Muscle of back (tissue), 11 donors: ENCODE results near the gene NFYA. TPM values are rescaled to one million over a fixed set of nuclear protein-coding genes. Genes with fewer than 3 reads are reported as not detected.
A peak's percentile ranks its signal among the peaks of the same experiment; 100 is the strongest.

ENCODE experiments used
- DNase-seq, 3 donors: peaks; one replicate each; pipeline versions ENCODE4 v3.0.0 to v3.0.0-alpha.2; 2013
- polyA plus RNA-seq, 10 donors: library from polyadenylated mRNA; unstranded; fragments of 120-200 nt; gene quantifications; one replicate each; pipeline ENCODE4 v1.2.1, GENCODE V29; 2013; ENCODE audit not compliant: insufficient read length in 10 of 10

NFYA gene
- polyA plus RNA-seq, 10 donors: 20.0 to 33.6 (median 26.4) TPM

DNA sequence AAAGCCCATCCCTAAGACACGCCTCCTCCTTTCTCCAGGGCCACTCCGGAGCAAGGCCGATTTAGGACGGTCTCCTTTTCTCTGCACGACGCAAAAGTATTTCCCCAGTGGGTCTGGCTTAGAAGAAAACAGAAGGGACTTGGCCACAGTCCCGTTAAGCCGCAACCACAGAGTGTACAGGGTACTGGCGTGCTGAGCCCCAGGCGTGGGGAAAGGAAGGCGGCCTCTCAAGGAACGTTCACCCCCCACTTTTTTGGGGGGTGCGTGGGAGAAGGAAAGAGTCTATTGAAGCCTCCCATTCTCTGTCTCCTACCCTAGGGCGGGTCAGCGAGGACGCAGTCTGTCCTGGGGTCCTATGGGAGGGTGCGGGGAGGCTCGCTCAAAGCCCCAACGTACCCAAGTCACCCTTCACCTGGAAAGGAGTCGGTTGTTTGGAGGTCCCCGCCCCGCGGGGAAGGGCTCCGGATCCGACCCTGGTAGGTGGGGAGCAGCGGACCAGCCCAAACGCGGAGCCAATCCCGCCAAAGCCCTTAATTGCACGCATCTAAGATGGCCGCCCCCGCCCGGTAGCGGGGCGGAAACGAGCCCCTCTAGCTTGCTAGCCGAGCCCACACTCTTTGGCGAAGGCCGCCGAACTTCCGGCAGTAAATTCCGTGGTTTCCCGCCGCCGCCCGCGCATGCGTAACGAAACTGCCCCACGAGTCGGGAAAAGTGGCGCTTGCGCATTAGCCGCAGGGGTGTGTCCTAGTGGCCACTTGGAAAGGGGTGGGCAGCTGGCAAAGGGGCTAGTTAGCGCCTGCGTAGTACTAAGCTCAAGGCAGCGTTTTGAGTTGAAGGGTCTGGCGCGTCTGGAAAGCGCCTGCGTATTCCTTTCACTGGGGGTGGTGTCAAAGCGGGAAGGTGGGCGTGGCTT, 595 bp upstream of the NFYA start, which contains the start of gene OARD1:
TSS of gene OARD1 (minus strand) at position 434 of the 913 bp plus-strand sequence. CDS start 722 bp downstream, outside the sequence.
- peak; percentile 100 for DNase-seq

DNA sequence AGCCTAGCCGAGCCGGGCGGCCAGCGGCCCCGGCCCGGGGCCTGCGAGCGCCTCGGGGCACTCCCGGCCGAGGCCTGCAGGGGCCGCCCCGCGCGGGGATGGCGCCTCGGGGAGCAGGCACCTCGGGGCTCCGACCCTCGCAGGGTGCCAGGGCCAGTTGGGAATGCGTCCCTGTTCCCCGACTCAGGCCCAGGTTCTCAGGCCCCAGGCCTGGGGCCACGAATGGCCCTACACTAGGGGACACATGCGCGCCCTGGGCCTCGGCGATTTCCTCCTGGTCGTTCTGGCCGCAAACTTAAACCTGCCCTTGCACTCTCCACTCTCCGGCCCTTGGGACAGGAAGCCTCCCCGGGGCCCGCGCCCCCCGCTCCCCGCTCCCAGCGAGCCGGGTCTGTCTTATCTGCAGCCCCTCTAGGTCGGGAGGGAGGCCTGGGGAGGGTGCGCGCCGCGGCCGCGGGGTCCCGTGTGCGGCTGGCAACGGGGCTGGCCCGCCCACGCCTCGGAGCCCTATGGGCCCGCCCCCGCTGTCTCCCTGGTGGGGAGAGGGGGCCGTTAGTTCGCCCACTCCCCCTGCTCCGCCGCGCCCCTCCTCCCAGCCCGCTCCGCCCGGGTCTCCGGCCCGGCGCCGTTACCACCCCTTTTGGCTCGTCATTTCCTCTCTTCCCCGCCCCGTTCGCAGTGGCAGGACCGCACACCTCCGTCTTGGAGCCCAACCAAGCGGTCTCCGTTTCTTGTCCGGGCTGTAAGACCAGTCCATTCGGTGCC, 611 bp downstream of the NFYA start:
- DNase-seq: peak in 2 of 3 donors; percentile 88 to 93

DNA sequence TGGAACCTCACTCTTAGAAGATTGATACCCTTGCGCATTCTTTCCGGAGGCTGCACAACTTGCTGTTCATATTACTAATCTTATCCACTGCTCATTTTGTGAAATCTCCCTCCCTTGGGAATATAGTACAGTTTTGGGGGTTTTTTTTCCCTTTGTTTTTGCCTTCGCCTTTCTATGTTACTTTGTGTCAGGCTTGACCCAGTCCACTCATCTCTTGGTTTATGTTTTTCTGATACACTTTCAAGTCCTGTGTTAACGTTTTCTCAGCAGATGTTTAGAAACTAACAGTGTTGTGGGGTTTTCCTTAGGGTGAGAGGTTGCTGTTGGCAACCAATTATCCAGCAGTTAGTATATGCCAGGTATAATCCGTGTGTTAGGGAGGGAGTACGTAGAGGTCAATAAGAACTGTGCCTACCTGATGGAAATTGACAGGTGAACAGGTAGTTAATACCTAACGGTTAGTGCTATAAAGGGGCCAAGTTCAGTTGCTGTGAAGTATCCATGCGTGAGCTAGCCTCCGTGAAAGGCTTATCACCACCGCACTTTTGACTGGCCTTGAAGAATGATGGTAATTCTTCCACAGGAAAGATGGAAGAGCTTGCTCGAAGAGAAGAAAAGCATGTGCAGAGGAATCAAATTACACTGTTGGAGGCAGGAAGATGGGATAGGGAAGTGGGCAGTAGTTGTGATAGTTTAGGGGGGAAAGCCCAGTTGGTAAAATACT, 1.4 kb downstream of the NFYA start:
- DNase-seq: peak in 1 of 3 donors; percentile 51

DNA sequence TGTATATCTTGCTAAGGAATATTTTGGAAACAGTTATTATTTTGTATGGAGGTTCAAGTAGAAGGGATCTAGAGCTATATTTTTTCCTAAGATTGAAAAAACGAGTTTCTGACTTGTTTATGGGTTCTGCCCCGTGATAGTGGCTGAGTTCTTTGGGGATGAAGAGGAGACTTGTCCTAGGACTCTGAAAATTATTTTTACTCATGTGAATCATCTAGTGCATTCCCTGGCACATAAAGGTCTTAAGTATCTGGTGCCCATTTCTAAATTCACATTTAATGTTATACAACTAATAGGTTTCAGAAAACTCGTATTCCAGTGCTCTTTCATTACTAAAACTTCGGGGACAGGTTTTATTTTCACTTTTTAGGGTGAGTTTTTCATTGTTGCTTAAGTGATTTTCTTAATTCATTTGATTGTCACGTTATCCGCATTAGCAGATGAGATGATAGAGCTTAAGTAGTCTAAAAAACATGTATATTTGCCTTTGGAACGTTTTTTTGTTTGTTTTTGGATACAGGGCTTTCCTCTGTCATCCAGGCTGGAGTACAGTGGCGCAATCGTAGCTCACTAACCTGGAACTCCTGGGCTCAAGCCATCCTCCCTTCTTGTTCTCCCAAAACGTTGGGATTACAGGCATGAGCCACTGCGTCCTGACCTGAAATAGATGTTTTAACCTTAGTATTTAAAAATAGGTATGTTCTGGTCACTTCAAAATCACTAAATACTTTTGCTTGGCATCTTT, 2.1 kb downstream of the NFYA start:
- DNase-seq: no peak

DNA sequence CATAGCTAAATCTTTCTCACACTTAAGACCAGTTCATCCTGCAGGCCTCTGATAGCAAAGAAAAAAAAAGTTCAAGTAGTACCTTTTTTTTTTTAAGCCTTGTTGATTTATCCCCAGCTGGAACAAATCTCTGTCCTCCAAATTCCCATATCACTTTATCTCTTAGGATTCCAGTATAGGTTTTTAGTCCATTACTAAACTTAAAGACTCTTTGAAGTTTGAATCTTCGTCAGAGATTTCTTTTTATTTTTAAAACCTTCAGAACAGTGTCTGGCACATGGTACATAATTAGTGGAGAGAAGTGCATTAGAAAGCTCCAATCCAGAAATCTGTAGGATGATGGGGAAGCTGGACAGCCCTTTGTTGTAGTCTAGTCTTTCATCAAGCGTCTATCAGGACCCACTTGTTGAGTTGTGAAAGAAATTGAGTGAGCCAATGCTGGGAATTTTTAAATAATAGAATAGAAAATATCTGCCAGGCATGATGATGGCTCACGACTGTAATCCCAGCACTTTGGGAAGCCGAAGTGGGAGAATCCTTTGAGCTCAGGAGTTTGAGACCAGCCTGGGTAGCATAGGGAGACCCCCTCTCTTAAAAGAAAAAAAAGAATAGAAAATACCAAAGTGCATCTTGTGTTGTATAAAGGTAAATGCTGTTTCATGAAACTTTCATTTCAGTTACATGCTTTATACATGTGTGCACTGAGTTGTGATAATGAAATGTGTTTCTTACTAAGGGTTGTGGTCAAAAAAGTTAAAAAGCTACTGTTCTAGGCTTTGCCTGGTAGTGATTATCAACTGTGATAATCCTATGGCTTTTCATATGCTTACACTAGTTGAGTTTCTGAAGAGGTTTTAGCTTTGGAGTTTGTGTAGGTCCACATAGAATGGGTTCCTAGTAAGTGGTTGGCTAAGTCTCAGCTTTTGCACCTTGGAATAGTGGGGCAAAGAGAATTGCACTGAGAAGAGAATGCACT, 3.2 kb downstream of the NFYA start:
- DNase-seq: no peak

DNA sequence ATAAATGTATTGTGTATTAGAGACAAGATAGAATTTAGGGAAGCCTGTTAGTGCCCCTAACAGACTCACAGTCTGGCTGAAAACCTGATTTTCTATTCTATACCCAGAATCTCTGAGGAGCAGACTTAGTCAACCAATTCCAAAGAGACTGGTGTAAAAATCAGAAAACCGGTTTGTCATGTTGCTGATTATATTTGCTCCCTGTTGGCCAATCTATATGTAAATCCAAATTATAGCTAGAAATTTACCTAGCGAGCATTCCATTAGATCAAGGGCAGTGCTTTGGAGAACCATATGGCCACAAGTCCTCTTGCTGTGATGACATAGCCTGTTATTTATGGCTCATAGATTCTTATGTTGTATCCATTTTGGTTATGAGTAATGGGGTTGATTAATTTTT, 4.8 kb downstream of the NFYA start:
- DNase-seq: no peak

DNA sequence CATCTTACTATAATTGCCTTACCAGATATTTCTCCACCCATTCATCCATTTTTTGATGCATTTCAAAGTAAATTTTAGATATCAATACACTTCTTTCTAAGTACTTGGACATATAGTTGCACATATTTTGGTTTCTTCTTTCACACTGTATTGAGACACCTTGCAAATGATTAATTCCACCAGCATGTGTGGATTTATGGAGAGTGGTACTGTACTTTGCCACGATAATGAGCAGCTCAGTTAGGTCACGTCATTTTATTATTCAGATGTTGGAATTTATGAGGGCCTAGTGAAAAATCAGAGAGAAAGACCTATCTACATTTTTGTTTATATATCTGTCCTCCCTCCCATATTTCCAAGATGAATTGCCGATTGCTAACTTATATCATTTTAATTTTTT, 5.3 kb downstream of the NFYA start:
- DNase-seq: no peak

DNA sequence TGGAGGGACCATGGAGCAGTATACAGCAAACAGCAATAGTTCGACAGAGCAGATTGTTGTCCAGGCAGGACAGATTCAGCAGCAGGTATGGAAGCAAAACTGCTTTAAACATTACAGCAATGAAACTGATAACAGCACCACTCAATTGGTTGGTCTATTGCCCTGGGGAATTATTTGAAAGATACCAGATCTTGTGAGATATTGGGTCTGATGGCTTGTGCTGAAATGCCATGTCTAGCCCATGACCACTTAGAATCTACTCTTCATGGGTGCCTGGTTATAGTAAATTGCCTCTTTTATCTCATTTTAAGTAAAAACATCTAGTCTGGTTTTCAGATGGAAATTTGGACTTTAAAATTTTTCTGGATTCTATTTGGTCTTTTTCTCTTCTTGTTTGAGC, 6.3 kb downstream of the NFYA start:
- no peak for DNase-seq

DNA sequence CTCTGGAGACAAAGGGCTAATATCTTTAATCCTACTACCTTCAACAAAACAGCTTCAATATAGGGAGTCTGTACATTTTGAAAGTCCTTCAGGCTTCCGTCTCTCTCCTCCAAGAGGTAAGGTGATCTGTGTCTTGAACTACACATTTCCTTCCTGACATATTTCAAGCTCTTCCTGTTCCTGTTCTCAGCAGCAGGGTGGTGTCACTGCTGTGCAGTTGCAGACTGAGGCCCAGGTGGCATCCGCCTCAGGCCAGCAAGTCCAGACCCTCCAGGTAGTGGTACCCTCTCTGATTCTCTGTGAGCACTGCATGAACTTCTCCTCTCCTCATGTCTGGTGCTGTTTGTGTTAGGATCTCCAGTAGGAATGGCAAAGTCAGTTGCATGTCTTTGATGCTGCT, 7.8 kb downstream of the NFYA start:
- DNase-seq: no peak

DNA sequence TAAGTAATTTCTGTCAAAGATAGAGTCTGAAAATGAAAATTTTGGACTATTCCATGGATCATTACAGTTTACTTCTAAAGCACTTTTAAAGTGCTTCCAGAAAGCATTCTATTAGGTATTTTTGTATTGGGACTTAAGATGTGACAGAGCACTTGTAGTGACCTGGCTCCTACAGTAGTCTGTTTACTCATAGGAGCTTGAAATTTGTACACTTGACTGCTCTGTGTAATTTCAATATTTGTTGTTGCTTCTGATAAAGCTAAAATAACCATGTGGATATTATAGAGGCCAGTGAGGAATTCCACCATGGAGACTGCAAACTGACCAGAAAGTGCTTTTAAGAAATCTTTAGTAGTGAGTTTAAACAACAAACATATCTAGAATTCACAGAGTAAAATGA, 10.3 kb downstream of the NFYA start:
- DNase-seq: no peak

DNA sequence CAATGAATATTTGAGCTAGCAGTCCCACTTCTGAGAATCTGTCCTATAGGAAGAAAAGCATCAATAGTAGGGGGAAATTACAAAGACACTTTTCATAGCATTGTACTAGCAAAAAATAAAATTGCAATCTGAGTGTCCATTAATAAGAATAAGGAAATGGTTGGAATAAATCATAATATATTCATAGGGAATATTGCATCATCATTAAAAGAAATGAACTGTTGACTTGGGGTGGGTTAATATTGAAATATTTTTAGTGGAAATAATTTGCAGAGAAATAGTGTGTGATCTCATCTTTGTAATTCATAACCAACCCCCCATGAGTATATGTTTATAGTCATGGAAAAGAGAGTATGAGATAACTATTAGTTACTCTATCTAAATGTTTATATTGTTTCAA, 12.4 kb downstream of the NFYA start:
- no peak for DNase-seq

DNA sequence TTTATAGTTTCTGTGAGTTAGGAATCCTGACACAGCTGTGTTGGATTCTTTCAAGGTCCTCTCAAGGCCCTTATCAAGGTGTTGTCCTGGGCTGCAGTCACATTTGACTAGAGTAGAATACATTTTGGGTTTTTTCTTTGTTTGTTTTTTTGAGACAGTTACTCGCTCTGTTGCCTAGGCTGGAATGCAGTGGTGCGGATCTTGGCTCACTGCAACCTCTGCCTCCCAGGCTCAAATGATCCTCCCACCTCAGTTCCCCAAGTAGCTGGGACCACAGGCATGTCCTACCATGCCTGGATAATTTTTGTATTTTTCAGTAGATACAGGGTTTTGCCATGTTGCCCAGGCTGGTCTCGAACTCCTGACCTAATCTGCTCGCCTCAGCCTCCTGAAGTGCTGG, 15.7 kb downstream of the NFYA start:
- DNase-seq: no peak

DNA sequence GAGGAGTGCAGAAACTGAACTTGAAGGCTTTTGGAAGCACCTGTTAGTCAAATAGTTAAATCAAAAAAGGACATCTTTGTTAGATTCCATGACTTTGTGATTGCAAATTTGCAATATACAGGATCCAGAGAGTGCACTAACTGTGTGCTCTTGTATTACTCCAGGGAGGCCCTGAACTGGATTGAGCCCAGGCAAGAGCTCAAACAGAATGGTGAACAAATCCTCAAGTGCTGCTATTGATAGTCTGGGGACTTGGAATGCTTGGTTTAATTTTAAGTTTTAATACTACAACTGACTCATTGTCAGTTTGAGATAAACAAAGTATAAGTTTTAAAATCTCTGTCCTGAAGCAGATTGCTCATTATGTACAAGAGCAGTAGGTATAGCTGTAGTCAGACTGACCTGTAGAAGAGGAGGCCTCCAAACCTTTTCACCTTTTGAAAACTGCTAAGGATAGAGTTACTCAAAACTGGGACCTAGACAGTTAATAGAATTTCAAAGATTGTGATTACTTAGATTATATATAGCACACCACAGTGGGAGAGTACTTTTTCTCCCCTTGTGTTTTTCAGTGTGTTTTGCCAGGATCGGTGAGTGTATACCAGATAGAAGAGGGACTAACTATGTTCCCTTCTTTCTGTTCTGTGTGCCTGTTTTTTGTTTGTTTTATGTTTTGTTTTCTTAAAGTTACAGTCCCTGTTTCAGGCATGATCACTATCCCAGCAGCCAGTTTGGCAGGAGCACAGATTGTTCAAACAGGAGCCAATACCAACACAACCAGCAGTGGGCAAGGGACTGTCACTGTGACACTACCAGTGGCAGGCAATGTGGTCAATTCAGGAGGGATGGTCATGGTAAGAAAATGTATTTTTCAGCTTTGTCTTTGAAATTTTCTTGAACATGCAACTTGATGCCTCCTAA, 18.3 kb downstream of the NFYA start:
- no peak for DNase-seq

DNA sequence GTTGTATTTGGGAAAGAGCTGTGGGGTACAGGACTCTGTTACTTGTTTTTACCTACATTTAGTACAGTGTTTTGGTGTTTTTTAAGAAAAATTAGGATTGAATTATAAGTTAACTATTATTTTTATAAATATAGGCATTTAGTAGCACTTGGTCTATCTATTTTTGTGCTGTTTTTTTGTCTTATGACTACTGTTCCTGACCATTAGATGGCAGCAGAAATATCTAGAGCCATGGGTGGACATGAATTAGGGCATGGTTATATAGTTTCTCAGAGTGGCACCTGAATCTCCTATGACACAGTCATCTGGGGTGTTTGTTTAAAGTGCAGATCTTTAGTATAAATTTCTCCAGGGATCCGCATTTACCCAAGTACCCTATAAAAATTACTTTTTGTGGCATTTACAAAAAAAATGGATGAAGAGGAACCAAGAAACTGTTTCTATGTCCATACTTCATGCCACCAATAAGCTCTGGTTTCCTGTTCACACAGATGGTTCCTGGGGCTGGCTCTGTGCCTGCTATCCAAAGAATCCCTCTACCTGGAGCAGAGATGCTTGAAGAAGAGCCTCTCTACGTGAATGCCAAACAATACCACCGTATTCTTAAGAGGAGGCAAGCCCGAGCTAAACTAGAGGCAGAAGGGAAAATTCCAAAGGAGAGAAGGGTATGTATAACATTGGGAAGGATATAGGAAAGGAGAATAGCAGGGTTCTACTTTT, 19.8 kb downstream of the NFYA start:
- DNase-seq: no peak

DNA sequence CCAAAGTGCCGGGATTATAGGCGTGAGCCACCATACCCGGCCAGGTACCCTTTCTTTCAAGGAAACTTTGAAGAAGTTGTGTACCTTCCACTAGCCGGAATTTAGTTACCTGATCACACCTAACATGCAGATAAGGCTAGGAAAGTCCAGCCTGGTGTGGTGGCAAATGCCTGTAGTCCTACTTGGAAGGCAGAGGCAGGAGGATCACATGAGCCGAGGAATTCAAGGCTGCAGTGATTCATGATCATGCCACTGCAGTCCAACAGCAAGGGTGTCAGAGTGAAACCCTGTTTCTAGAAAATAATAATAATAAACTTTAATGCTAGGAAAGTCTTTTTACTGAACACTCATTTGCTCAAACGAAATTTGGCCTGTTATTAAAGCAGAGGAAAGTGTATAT, 21.0 kb downstream of the NFYA start:
- no peak for DNase-seq

DNA sequence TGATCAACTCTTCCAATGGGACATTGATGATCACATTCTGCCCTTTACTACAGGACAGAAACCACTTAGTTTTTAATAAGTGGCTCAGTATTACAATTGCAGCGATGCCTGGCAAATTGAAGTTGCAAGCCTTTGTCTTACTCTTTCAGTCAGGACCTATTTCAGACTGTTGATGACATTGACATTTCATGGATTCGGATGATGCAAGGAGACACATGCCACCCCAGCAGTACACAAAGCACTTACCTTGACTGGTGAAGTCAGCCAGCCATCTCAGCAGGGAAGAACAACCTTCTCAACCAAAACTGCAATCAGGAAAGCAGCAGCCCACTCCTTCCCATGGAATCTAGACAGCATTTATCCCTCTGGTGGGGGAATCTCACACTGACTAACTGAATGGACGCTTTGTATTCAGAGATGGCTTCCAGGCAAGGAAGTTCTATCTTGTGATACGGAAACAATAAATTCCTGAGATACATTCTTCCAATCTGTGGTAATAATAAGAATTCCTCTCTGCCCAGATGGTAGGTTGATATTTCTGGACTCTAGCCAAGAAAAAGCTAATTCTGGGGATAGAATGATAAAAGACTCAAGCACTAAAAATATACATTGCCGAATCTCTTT, 24.8 kb downstream of the NFYA start:
- peak in 1 of 3 donors; percentile 44 for DNase-seq

DNA sequence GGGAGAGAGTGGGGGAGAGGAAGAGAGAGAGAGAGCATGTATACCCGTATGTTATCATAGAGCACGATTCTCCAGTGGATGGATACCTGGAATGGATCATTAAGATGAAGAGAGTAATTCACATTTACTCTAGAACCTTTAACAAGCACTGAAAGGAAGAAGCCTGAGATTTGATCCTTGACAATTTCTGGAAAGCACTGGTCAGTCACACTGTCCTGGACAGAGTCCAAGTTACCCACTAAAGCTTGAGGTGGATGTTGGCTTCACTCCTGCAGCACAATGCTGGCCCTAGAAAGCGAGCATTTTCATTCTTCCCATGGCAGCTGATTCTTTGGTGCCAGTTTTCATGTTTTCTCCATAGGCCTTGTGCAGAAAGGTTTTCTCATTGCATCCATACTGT, 25.6 kb downstream of the NFYA start:
- DNase-seq: peak in 1 of 3 donors; percentile 4

DNA sequence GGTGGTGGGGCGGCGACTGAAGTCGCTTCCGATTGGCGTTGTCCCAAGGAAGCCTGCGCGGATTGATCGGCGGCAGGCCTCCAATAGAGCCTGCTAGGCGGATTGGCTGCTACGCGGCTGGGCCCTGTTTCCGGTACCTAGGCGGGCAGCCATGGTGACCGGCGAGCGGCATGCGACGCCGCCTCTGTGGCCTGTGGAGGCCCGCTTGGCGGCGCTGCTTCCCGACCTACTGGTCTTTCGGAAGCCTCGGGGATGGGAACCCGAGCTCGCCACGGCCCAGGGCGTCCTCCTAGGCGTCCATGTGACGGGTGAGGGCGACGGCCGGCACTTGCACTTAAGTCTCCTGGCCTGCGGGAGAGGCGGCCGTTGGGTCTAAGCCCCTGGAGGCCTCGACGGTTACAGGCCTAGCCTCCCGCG, 28.1 kb downstream of the NFYA start:
- DNase-seq: peak in 1 of 3 donors; percentile 12
